MM.1S (cell line): Measurements from ENCODE around the gene C8A.
A peak's percentile ranks its signal among the peaks of the same experiment; 100 is the strongest.

Experiments
- DNase-seq: peaks from one replicate; pipeline ENCODE4 v3.0.0-alpha.2; 2015
- H2AFZ ChIP-seq: fragments of 300-600 bp; sonication (generic); 2 replicates; pipeline ENCODE4 v1.6.0; 2016; ENCODE audit warnings: antibody characterized with exemption, low read length
- H3F3A ChIP-seq: fragments of 300-600 bp; sonication (generic); 2 replicates; pipeline ENCODE4 v1.6.1; 2016; ENCODE audit warnings: mild to moderate bottlenecking, antibody characterized with exemption, low read length, moderate library complexity, mixed read lengths; ENCODE audit not compliant: insufficient read depth
- H3K27ac ChIP-seq: fragments of 300-600 bp; sonication (generic); 2 replicates; pipeline ENCODE4 v1.5.1; 2016; ENCODE audit warnings: mild to moderate bottlenecking, low read length
- H3K27me3 ChIP-seq: fragments of 300-600 bp; sonication (generic); replicated peaks from 2 replicates; pipeline ENCODE4 v1.6.0; 2016; ENCODE audit warnings: low read length; ENCODE audit not compliant: insufficient read depth
- H3K36me3 ChIP-seq: fragments of 300-600 bp; sonication (generic); replicated peaks from 2 replicates; pipeline ENCODE4 v1.6.1; 2016; ENCODE audit warnings: mild to moderate bottlenecking, low read length, mixed read lengths; ENCODE audit not compliant: insufficient read depth
- H3K4me1 ChIP-seq: fragments of 300-600 bp; sonication (generic); 2 replicates; pipeline ENCODE4 v1.6.1; 2016; ENCODE audit warnings: low read length, mixed read lengths
- H3K4me2 ChIP-seq: fragments of 300-600 bp; sonication (generic); 2 replicates; pipeline ENCODE4 v1.6.0; 2016; ENCODE audit warnings: low read depth, low read length
- H3K4me3 ChIP-seq: fragments of 300-600 bp; sonication (generic); 2 replicates; pipeline ENCODE4 v1.5.1; 2016; ENCODE audit warnings: low read length, mixed read lengths
- H3K79me2 ChIP-seq: fragments of 300-600 bp; sonication (generic); 2 replicates; pipeline ENCODE4 v1.6.1; 2016; ENCODE audit warnings: mixed run types, low read length, mixed read lengths
- H3K9ac ChIP-seq: fragments of 300-600 bp; sonication (generic); 2 replicates; pipeline ENCODE4 v1.6.1; 2016; ENCODE audit warnings: low read length, mixed read lengths
- H3K9me2 ChIP-seq: fragments of 300-600 bp; sonication (generic); replicated peaks from 2 replicates; pipeline ENCODE4 v1.6.1; 2016; ENCODE audit warnings: mild to moderate bottlenecking, low read length, mixed read lengths; ENCODE audit not compliant: insufficient read depth
- H3K9me3 ChIP-seq: fragments of 300-600 bp; sonication (generic); replicated peaks from 2 replicates; pipeline ENCODE4 v1.6.1; 2016; ENCODE audit warnings: mild to moderate bottlenecking, low read length, mixed read lengths; ENCODE audit not compliant: insufficient read depth
- H4K20me1 ChIP-seq: fragments of 300-600 bp; sonication (generic); 2 replicates; pipeline ENCODE4 v1.6.1; 2016; ENCODE audit warnings: mild to moderate bottlenecking, low read length, moderate library complexity, mixed read lengths; ENCODE audit not compliant: insufficient read depth
- CTCF ChIP-seq: fragments of 300-600 bp; sonication (generic); IDR thresholded peaks from 2 replicates; pipeline ENCODE4 v1.5.1; 2016; ENCODE audit warnings: antibody characterized with exemption, low read length, mixed read lengths
- EZH2 ChIP-seq: fragments of 300-600 bp; sonication (generic); optimal IDR thresholded peaks from 2 replicates; pipeline ENCODE3; 2017; ENCODE audit warnings: low read depth, mild to moderate bottlenecking, antibody characterized with exemption, low read length, mixed read lengths
- EZH2phosphoT487 ChIP-seq: fragments of 300-600 bp; sonication (generic); IDR thresholded peaks from 2 replicates; pipeline ENCODE4 v1.6.1; 2018; ENCODE audit warnings: antibody characterized with exemption, low read length

The C8A gene

GRCh38 chr1:56825436-56825835 lies 29.2 kb upstream of the C8A start:
- Histone ChIP-seq H3K4me1 (no peaks in the 10 kb centered on the region), H3K27ac (no peak overlapping the region), H2AFZ (no peak overlapping the region), H3K79me2 (no peaks in the 10 kb centered on the region), H3F3A (no peaks in the 10 kb centered on the region), H3K4me2 (no peak overlapping the region), H3K27me3 (no peaks in the 10 kb centered on the region), H4K20me1 (no peaks in the 10 kb centered on the region), H3K9ac (no peak overlapping the region), H3K9me3 (no peaks in the 10 kb centered on the region), H3K36me3 (no peaks in the 10 kb centered on the region), H3K9me2 (no peaks in the 10 kb centered on the region), H3K4me3 (no peak overlapping the region)
- TF ChIP-seq EZH2, result no peak
- no peak for TF ChIP-seq CTCF
- no peak for TF ChIP-seq EZH2phosphoT487
- no peak for DNase-seq

- H3K27ac ChIP-seq, result no peak overlapping the region
- no peaks in the 10 kb centered on the region for H3K4me1 ChIP-seq
- no peak overlapping the region for H2AFZ ChIP-seq
- no peaks in the 10 kb centered on the region for H4K20me1 ChIP-seq
- H3K4me2 ChIP-seq, result no peak overlapping the region
- H3K4me3 ChIP-seq, result no peak overlapping the region
- H3K36me3 ChIP-seq, result no peaks in the 10 kb centered on the region
- no peaks in the 10 kb centered on the region for H3K9me3 ChIP-seq
- DNase-seq, result no peak
- H3K27me3 ChIP-seq, result no peaks in the 10 kb centered on the region
- no peak overlapping the region for H3K9ac ChIP-seq
- no peaks in the 10 kb centered on the region for H3F3A ChIP-seq
- no peaks in the 10 kb centered on the region for H3K79me2 ChIP-seq
- no peak for TF ChIP-seq EZH2phosphoT487
- no peak for TF ChIP-seq CTCF
- no peak for TF ChIP-seq EZH2
- no peaks in the 10 kb centered on the region for H3K9me2 ChIP-seq
Measured at GRCh38 chr1:56827711-56828110, 26.9 kb upstream of the C8A start.

- H3K9me3 ChIP-seq, result no peaks in the 10 kb centered on the region
- H3K36me3 ChIP-seq, result no peaks in the 10 kb centered on the region
- no peaks in the 10 kb centered on the region for H3F3A ChIP-seq
- H3K79me2 ChIP-seq, result no peaks in the 10 kb centered on the region
- H3K4me2 ChIP-seq, result no peak overlapping the region
- no peak overlapping the region for H3K9ac ChIP-seq
- H3K27me3 ChIP-seq, result no peaks in the 10 kb centered on the region
- H3K4me3 ChIP-seq, result no peak overlapping the region
- no peaks in the 10 kb centered on the region for H3K9me2 ChIP-seq
- H3K27ac ChIP-seq, result no peak overlapping the region
- no peak for TF ChIP-seq EZH2
- TF ChIP-seq CTCF, result no peak
- TF ChIP-seq EZH2phosphoT487, result no peak
- DNase-seq, result no peak
- 0 out of 2 replicates have a peak overlapping the region, but pooled peaks have one; percentile 9 for H2AFZ ChIP-seq
- no peaks in the 10 kb centered on the region for H3K4me1 ChIP-seq
- H4K20me1 ChIP-seq, result no peaks in the 10 kb centered on the region
Measured at GRCh38 chr1:56830052-56830451, 24.5 kb upstream of the C8A start.
